Omental fat pad (tissue), 4 donors: ENCODE results near the gene GFPT1. TPM values are rescaled to one million over a fixed set of nuclear protein-coding genes. Genes with fewer than 3 reads are reported as not detected.

Experiments used
- ATAC-seq: fragments of 150-250 bp; one replicate; pipeline ENCODE4 v1.9.1; 2016; ENCODE audit warnings: mild to moderate bottlenecking, moderate library complexity; ENCODE audit not compliant: low FRiP score
- DNase-seq: peaks from one replicate; pipeline ENCODE4 v3.0.0-alpha.2; 2019; ENCODE audit warnings: low spot score
- CTCF ChIP-seq, 3 donors: fragments of 450-650 bp; IDR thresholded peaks; one replicate each; pipeline ENCODE4 v1.5.1; 2016 to 2017; ENCODE audit warnings: antibody characterized with exemption in 3 of 3, mild to moderate bottlenecking in 3 of 3, moderate library complexity in 2 of 3
- total RNA-seq, 4 donors: library from RNA; depleted of rRNA; stranded (reverse); fragments of >200 nt; gene quantifications; one replicate each; pipeline ENCODE4 v1.1.0, GENCODE V29; 2016

The GFPT1 gene
- total RNA-seq, 4 donors from 2014 or later, result 32.9 to 105 (median 54.5) TPM

DNA sequence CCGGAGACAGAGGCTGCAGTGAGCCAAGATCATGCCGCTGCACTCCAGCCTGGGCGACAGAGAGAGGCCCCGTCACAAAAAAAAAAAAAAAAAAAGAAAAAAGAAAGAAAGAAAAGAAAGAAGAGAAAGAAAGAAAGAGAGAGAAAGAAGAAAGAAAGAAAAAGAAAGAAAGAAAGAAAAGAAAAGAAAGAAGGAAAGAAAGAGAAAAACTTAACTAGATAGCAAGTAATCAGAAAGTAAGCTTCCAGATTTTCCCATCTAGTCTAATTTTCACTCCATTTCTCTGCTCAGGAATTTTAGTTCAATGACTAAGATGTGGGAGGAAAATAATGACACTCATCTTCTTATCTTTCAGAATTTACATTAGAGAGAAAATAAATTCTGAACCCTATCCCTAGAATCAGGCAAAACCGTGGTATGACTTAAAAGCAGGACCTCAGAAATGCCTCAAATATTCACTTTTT, 2.4 kb downstream of the GFPT1 start:
- no peak for DNase-seq
- ATAC-seq, result no peak
- no peak for TF ChIP-seq CTCF (IDR thresholded peaks at IDR 0.05)

GRCh38 chr2:69383176-69383812, 3.7 kb downstream of the GFPT1 start:
- DNase-seq (no peak), ATAC-seq (no peak)
- no peak for TF ChIP-seq CTCF (IDR thresholded peaks at IDR 0.05)

- DNase-seq (no peak), ATAC-seq (no peak)
- TF ChIP-seq CTCF (IDR thresholded peaks at IDR 0.05), result no peak
Measured at GRCh38 chr2:69382547-69382946, 4.5 kb downstream of the GFPT1 start.

GRCh38 chr2:69381337-69381737, 5.7 kb downstream of the GFPT1 start:
- DNase-seq (no peak), ATAC-seq (no peak)
- TF ChIP-seq CTCF (IDR thresholded peaks at IDR 0.05), result no peak

DNA sequence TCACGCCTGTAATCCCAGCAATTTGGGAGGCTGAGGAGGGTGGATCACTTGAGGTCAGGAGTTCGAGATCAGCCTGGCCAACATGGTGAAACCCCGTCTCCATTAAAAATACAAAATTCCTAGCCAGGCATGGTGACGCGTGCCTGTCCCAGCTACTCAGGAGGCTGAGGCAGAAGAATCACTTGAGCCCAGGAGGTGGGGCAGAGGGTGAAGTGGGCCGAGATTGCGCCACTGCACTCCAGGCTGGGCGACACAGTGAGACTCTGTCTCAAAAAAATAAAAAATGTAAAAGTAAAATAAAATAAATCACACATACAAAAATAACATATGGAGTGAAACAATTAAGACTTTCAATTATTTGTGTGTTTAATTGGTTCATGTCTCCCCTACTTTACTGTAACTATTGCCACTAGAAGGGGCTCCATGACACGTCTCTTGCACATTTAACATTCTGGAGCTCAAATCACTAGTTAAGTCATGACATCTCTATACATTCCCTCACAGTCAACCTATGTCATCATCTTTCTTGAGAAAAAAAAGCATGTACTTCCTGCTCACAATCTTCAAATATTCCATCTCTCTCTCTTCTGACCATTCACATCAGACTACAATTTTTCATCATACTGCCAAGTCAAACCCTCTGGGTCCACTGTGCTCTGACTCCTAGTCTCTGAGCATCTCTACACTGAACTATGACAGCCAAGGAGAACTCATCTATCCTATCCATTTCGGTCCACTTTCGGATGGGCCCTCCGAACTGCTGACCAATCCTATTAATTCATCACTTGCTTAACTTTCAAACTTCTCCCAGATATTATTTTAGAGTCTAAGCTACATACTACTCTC, 6.7 kb downstream of the GFPT1 start:
- TF ChIP-seq CTCF (IDR thresholded peaks at IDR 0.05), result no peak
- DNase-seq (no peak), ATAC-seq (no peak)

DNA sequence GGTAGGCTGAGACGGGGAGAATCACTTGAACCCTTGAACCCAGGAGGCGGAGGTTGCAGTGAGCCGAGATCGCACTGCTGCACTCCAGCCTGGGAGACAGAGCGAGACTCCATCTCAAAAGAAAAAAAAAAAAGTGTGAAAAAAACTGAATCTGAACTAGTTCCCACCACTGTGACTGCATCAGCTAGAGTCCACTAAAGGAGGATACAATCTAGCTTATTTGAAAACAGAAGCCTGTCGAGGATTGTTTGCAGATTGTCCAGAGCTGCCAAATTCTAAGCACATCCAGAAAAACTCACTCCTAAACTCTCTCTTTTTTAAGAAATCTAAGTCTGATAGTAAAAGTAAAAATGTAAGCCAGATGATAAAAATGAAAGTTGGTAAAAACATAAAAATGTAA, 10.6 kb downstream of the GFPT1 start:
- TF ChIP-seq CTCF (IDR thresholded peaks at IDR 0.05), result no peak
- no peak for DNase-seq
- no peak for ATAC-seq
